ENCODE results near the gene RAPGEF3. TPM values are rescaled to one million over a fixed set of nuclear protein-coding genes. Genes with fewer than 3 reads are reported as not detected.

The RAPGEF3 gene
- total and polyA plus RNA-seq, 4 donors, result 1.3 to 4.3 (median 1.4) TPM

- Histone ChIP-seq H3K4me1 (ENCODE audit: control insufficient read depth in 4 of 4, insufficient read depth in 4 of 4, low read length in 3 of 4) (peaks cover under 1 to 7% (median 5%) of the 10 kb centered on the region in 4 donors), H3K27me3 (ENCODE audit: control insufficient read depth in 4 of 4, insufficient read depth in 4 of 4, low read length in 3 of 4) (no peaks in the 10 kb centered on the region), H3K27ac (ENCODE audit: low read depth in 1 of 2, low read length in 2 of 2) (no peak overlapping the region), H3K4me3 (ENCODE audit: low read depth in 1 of 3, low read length in 3 of 3) (no peak overlapping the region), H3K9me3 (ENCODE audit: control insufficient read depth in 4 of 4, low read length in 3 of 4) (no peaks in the 10 kb centered on the region), H3K9ac (ENCODE audit: low read depth in 1 of 2, low read length in 2 of 2) (no peak overlapping the region), H3K36me3 (ENCODE audit: control insufficient read depth in 4 of 4, insufficient read depth in 3 of 4, low read depth in 1 of 4, low read length in 3 of 4) (peaks cover 0 to 14% (median under 1%) of the 10 kb centered on the region in 4 donors)
- no peak for TF ChIP-seq SP1 (IDR thresholded peaks at IDR 0.05)
- TF ChIP-seq REST (IDR thresholded peaks at IDR 0.05), result no peak
- no peak for TF ChIP-seq NR2F2 (IDR thresholded peaks at IDR 0.05)
- peak; percentile 95 to 98 for TF ChIP-seq RAD21 (IDR thresholded peaks at IDR 0.05)
- TF ChIP-seq ATF3 (IDR thresholded peaks at IDR 0.05), result no peak
- peak; percentile 97 for TF ChIP-seq CTCF (IDR thresholded peaks at IDR 0.05; ENCODE audit: low read depth, low read length, missing input control)
- no peak for TF ChIP-seq GABPA (IDR thresholded peaks at IDR 0.05 in 1 of 2, conservative IDR thresholded peaks at IDR 0.05 in 1 of 2)
- TF ChIP-seq HNF4G (IDR thresholded peaks at IDR 0.05), result no peak
- no peak for TF ChIP-seq YY1 (IDR thresholded peaks at IDR 0.05)
- no peak for TF ChIP-seq HNF4A (conservative IDR thresholded peaks at IDR 0.05)
- TF ChIP-seq MAX (IDR thresholded peaks at IDR 0.05), result no peak
- TF ChIP-seq EGR1 (IDR thresholded peaks at IDR 0.05; ENCODE audit: low read depth in 2 of 2), result no peak
- TF ChIP-seq ZBTB33 (IDR thresholded peaks at IDR 0.05), result no peak
- TF ChIP-seq TAF1 (conservative IDR thresholded peaks at IDR 0.05), result no peak
- TF ChIP-seq FOXA2 (IDR thresholded peaks at IDR 0.05), result no peak
- no peak for TF ChIP-seq RXRA (IDR thresholded peaks at IDR 0.05)
- 39% methylated on average over 19 of the region's 19 CpGs for WGBS
- DNase-seq (ENCODE audit: low spot score), result peak; percentile 96
Measured at GRCh38 chr12:47779301-47779942, 20.7 kb upstream of the RAPGEF3 start.
